AG04449 (cell line): ENCODE data around the gene MCU.
"Not testable (repeated sequence)": the region's sequence is repeated elsewhere in the genome, so short reads cannot be mapped to it uniquely, and the experiment has no call there.

ENCODE experiments used
- CTCF ChIA-PET: fragments of 350-600 bp; formaldehyde crosslinking; extraction: SDS; loops from one replicate; lab custom pipeline; 2021; ENCODE audit warnings: antibody characterized with exemption; lab: Yijun Ruan, JAX
- POLR2A ChIA-PET: fragments of 400-600, 350-600 bp; formaldehyde crosslinking; extraction: SDS; loops from one replicate; lab custom pipeline; 2020; ENCODE audit warnings: antibody characterized with exemption, inconsistent platforms; lab: Yijun Ruan, JAX
- DNase-seq: peaks from one replicate; pipeline ENCODE4 v3.0.0-alpha.2; 2010; ENCODE audit warnings: low read depth, low spot score
- H3K4me3 ChIP-seq: 2 replicates; pipeline ENCODE4 v1.5.1; 2011; ENCODE audit warnings: low read depth, mild to moderate bottlenecking, control low read depth, low read length
- CTCF ChIP-seq: IDR thresholded peaks from one replicate; pipeline ENCODE4 v1.5.1; 2011; ENCODE audit warnings: mild to moderate bottlenecking, moderate library complexity, low read length, control low read depth, inconsistent platforms; ENCODE audit not compliant: insufficient read depth; ENCODE audit errors: missing control alignments

The MCU gene

DNA sequence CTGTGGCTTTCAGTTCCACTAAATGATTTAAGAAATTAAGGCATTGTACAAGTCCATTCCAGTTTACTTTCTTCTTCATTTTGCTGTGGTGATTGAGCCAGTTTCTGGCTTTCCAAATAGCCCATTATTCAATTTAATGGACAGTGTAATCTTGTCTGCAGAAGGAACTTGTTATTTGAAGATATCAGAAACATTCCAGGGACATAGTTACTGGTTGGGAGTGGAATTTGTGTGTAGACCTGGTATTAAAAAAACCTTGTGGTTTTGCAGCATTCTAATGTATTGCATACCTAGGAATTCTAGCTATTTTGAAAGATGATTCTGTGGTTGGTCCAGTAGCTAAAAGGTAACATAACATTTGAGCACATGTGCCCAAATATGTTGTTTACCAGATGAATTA lies 72.2 kb downstream of the MCU start:
- no peak for TF ChIP-seq CTCF
- ChIA-PET CTCF (interaction anchor here (1.2 to 1.4 kb wide), 2 partner anchors 41 to 70 kb away, joined by 3 to 4 read pairs; no protein-coding TSS in a partner anchor), POLR2A (interaction anchor here (0.7 to 1.0 kb wide), 3 partner anchors 17 to 51 kb away, joined by 3 to 5 read pairs (median 3); no protein-coding TSS in a partner anchor)
- peak; percentile 91 for DNase-seq
- no peak overlapping the region for H3K4me3 ChIP-seq

GRCh38 chr10:72765051-72765745 lies 73.3 kb downstream of the MCU start:
- no peak for DNase-seq
- ChIA-PET CTCF (no interaction called here), POLR2A (interaction anchor here (0.6 kb wide), 1 partner anchor 31 kb away, joined by 4 read pairs; no protein-coding TSS in a partner anchor)
- TF ChIP-seq CTCF: no peak
- no peak overlapping the region for H3K4me3 ChIP-seq

DNA sequence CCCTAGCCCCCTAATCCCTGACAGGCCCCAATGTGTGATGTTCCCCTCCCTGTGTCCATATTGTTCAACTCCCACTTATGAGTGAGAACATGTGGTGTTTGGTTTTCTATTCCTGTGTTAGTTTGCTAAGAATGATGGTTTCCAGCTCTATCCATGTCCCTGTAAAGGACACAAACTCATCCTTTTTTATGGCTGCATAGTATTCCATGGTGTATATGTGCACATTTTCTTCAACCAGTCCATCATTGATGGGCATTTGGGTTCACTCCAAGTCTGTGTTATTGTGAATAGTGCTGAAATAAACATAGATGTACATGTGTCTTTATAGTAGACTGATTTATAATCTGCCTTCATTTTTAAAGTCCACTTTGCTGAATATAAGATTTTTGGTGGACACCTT lies 79.3 kb downstream of the MCU start:
- CTCF ChIA-PET: interaction anchor here (1.4 kb wide), 1 partner anchor 14 kb away, joined by 4 read pairs; no protein-coding TSS in a partner anchor
- POLR2A ChIA-PET, DNase-seq, H3K4me3 ChIP-seq: not testable (repeated sequence)

DNA sequence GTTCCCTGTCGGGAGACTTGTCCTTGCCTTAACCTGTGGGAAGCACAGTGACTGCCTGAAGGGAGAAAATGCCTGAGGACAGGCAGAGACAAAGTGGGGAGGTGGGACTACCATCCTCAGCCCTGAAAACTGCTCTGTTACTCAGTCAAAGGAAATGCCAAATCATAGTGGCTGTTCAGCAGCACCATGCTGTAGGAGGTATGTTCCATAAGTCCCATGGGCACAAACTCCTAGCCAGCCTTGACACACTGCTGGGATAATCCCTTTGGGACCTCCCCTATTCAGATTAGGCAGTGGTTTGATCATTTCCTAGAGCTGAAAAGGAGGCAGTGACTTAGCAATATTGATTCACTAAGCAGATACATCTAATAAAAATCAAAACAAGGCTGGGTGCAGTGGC lies 80.1 kb downstream of the MCU start:
- no peak overlapping the region for H3K4me3 ChIP-seq
- DNase-seq: no peak
- CTCF ChIA-PET: interaction anchor here (1.4 kb wide), 1 partner anchor 13 kb away, joined by 4 read pairs; no protein-coding TSS in a partner anchor
- POLR2A ChIA-PET: no interaction called here
- TF ChIP-seq CTCF: no peak

DNA sequence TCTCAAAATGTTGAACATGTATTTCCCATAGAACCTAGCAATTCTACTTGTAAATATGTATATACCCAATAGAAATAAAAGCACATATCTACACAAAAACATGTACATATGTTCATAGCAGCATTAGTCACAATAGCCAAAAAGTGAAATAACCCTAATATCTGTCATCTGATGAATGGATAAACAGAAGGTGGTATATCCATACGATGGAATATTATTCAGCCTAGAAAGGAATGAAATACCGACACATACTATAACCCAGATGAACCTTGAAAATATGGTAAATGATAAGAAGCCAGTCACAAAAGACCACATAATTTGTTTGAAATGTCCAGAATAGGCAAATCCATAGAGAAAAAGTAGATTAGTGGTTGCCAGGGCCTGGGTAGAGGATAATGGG lies 87.9 kb downstream of the MCU start:
- H3K4me3 ChIP-seq: no peak overlapping the region
- POLR2A ChIA-PET: no interaction called here
- TF ChIP-seq CTCF: no peak
- DNase-seq: no peak
- CTCF ChIA-PET: no interaction called here

DNA sequence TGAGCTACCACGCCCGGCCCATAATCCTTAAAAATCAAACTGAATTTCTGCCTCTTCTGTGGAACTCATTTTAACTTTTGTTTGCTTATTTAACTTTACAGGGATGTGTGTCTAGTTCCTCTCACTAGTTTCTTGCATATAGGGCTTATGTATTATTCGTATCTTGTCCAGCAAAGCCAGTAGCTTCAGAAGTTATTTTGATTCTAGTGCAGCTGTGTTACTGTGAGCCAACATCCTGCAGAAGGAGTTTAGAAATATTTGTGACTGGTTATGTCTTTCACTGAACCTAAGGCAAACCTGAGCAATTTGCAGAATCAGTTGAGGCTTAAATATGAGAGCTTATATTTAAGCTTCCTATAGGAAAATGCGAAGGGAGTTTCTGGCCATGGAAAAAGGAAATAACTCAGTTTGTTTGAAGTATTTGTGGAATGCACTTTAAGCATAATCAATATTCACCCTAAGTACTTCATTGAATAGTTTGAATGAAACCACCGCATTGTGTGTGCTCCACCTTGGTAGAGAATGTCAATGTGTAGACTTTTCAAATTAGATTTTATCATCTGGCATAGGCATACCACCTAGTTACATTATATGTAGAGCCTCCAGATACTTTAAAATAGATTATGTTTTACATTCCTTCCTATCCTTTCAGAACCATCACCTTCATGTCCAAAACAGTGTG lies 90.8 kb downstream of the MCU start:
- ChIA-PET POLR2A (no interaction called here), CTCF (interaction anchor here (0.8 to 1.0 kb wide), 2 partner anchors 16 to 51 kb away, joined by 3 read pairs; no protein-coding TSS in a partner anchor)
- H3K4me3 ChIP-seq: no peak overlapping the region
- no peak for DNase-seq
- TF ChIP-seq CTCF: no peak
